ENCODE results near the gene HELZ. TPM values are rescaled to one million over a fixed set of nuclear protein-coding genes. Genes with fewer than 3 reads are reported as not detected.
"Not testable (repeated sequence)": the region's sequence is repeated elsewhere in the genome, so short reads cannot be mapped to it uniquely, and the experiment has no call there.

The HELZ gene
- total RNA-seq, 2 donors from 2014 or later = 51.4 to 74.7 TPM

- no peak overlapping the region for H3K27ac Mint-ChIP-seq
These were observed 202.8 kb downstream of the HELZ start for GRCh38 chr17:67041941-67042899.

GRCh38 chr17:67041531-67041930, 203.5 kb downstream of the HELZ start:
- Histone ChIP-seq H3K4me3 (ENCODE audit: low read length) (no peak overlapping the region), H3K4me1 (ENCODE audit: control insufficient read depth, insufficient read depth, low read length) (peaks cover 4% of the 10 kb centered on the region), H3K27ac (ENCODE audit: low read depth, low read length) (no peak overlapping the region), H3K9ac (ENCODE audit: extremely low read depth, low read length, poor library complexity, severe bottlenecking) (no peak overlapping the region), H3K27me3 (ENCODE audit: control insufficient read depth, insufficient read depth, low read length, poor library complexity, severe bottlenecking) (no peaks in the 10 kb centered on the region), H3K36me3 (ENCODE audit: control insufficient read depth, insufficient read depth, low read length) (no peaks in the 10 kb centered on the region), H3K9me3 (ENCODE audit: control insufficient read depth, low read length) (peaks cover 29% of the 10 kb centered on the region)
- H3K9me3 Mint-ChIP-seq = peaks cover 17% of the 10 kb centered on the region
- H3K27me3 Mint-ChIP-seq (ENCODE audit: insufficient read depth) = peaks cover 2% of the 10 kb centered on the region
- 86 to 92% methylated on average over 4 to 7 of the region's 7 CpGs for WGBS, 2 experiments (ENCODE audit: insufficient coverage in 1 of 2, insufficient read length in 1 of 2)
- no peak overlapping the region for H3K27ac Mint-ChIP-seq
- no peak for TF ChIP-seq CTCF (conservative IDR thresholded peaks at IDR 0.05)
- DNase-seq = no peak
- no peak overlapping the region for H3K4me3 Mint-ChIP-seq
- peaks cover 2% of the 10 kb centered on the region for H3K4me1 Mint-ChIP-seq
- H3K36me3 Mint-ChIP-seq (ENCODE audit: low read depth) = no peaks in the 10 kb centered on the region

More at GRCh38 chr17:67041941-67042899, 202.8 kb downstream of the HELZ start:
- no peaks in the 10 kb centered on the region for H3K36me3 ChIP-seq (ENCODE audit: control insufficient read depth, insufficient read depth, low read length)
- H3K4me3 Mint-ChIP-seq = no peak overlapping the region
- no peak for DNase-seq
- peaks cover 19% of the 10 kb centered on the region for H3K9me3 Mint-ChIP-seq
- H3K4me1 ChIP-seq (ENCODE audit: control insufficient read depth, insufficient read depth, low read length) = peaks cover 4% of the 10 kb centered on the region
- peaks cover 2% of the 10 kb centered on the region for H3K4me1 Mint-ChIP-seq
- peaks cover 23% of the 10 kb centered on the region for H3K9me3 ChIP-seq (ENCODE audit: control insufficient read depth, low read length)
- H3K4me3 ChIP-seq (ENCODE audit: low read length) = no peak overlapping the region
- H3K27me3 Mint-ChIP-seq (ENCODE audit: insufficient read depth) = peaks cover 2% of the 10 kb centered on the region
- no peak for TF ChIP-seq CTCF (conservative IDR thresholded peaks at IDR 0.05)
- no peaks in the 10 kb centered on the region for H3K36me3 Mint-ChIP-seq (ENCODE audit: low read depth)
- H3K27ac ChIP-seq (ENCODE audit: low read depth, low read length) = no peak overlapping the region
- no peaks in the 10 kb centered on the region for H3K27me3 ChIP-seq (ENCODE audit: control insufficient read depth, insufficient read depth, low read length, poor library complexity, severe bottlenecking)
- no peak overlapping the region for H3K9ac ChIP-seq (ENCODE audit: extremely low read depth, low read length, poor library complexity, severe bottlenecking)
- WGBS, 2 experiments (ENCODE audit: insufficient coverage in 1 of 2, insufficient read length in 1 of 2) = 74 to 89% methylated on average over 9 to 11 of the region's 11 CpGs

- H3K27me3 Mint-ChIP-seq (ENCODE audit: insufficient read depth); H3K27ac Mint-ChIP-seq; H3K4me3 ChIP-seq (ENCODE audit: low read length); H3K4me1 Mint-ChIP-seq; H3K27me3 ChIP-seq (ENCODE audit: control insufficient read depth, insufficient read depth, low read length, poor library complexity, severe bottlenecking); H3K4me1 ChIP-seq (ENCODE audit: control insufficient read depth, insufficient read depth, low read length); H3K36me3 Mint-ChIP-seq (ENCODE audit: low read depth); H3K27ac ChIP-seq (ENCODE audit: low read depth, low read length); H3K9ac ChIP-seq (ENCODE audit: extremely low read depth, low read length, poor library complexity, severe bottlenecking); DNase-seq; H3K36me3 ChIP-seq (ENCODE audit: control insufficient read depth, insufficient read depth, low read length); H3K4me3 Mint-ChIP-seq: not testable (repeated sequence)
- H3K9me3 ChIP-seq (ENCODE audit: control insufficient read depth, low read length) = peaks cover 33% of the 10 kb centered on the region
- peaks cover 19% of the 10 kb centered on the region for H3K9me3 Mint-ChIP-seq
- WGBS, 2 experiments (ENCODE audit: insufficient coverage in 1 of 2, insufficient read length in 1 of 2) = 92 to 100% methylated on average over 5 of the region's 5 CpGs
These were observed 203.9 kb downstream of the HELZ start for GRCh38 chr17:67041119-67041518.

All from endodermal cell (in vitro differentiated cells).